CD1c-positive myeloid dendritic cell (primary cell): ENCODE results near the gene SIPA1L2.

ENCODE experiments used
- DNase-seq: peaks from one replicate; pipeline ENCODE4 v3.0.0-alpha.2; 2016; ENCODE audit errors: extremely low spot score

The SIPA1L2 gene

DNA sequence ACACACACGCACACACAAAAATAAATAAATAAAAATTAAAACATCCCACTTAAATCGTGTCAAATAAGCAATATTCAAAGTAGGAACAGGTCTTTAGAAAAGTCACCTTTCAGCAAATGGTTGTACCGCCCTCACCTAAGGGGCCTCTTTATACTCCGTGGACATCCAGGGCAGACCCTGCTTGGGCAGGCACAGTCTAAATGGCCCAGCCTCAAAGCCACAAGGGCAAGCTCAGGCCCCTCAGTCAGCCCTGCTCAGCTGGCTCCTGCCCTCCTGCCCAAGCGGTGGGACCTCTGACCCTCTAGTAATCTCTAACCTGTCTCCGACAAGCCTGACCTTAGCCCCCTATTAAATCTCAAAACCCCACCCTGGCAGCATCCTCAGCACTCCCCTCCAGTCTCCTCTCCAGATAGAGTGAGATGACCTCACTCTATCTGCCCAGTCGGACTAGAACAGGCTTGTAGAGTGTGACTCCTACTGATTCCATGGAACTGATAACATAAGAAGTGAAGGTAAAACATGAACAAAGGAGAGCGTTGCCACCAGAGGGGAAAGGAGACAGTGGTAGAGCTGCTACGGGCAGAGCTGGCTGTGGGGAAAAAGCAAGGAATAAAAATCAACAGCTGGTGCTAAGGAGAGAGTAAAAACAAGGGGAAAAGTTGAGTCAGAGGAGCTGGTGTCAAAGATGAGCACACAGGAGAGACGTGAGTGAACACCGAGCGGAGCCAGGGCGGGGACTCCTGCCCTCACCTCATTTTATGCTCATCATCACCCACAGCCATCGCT is 36.0 kb downstream of the SIPA1L2 start:
- DNase-seq = no peak

DNA sequence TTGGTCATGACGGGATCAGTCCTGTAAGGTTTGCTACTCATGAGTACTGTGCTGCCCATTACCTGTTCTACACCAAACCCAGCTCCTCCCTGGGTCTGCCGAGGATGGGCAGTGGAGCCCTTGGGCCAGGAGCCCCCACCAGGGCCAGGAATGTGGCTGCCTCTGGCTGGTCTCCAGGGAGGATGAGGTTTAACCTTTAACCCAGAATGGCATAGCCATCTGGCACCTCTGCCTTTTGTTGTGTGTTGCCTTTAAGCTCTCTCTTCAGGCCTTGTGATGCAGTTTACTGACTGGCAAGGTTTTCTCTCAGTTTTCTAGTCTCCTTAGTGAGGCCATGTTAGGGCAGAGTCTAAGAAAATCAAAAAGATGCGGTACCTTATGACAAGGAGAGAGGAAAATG is 38.6 kb downstream of the SIPA1L2 start:
- DNase-seq = no peak

DNA sequence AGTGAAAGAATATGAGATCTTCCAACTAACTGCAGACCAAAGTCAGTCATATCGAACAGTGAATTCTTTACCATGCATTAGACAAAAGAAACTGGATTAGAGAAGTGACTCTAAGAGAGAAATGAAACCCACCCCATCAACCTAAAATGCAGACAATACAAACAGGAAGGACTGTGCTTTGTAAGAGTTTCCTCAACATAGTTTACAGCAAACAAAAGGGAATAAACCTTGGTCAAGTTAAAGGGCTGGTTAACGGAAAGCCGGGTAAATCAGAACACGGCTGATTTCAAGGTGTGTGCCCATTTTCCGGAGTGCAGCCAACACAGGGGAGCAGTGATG is 39.2 kb downstream of the SIPA1L2 start:
- DNase-seq = peak; percentile 85

DNA sequence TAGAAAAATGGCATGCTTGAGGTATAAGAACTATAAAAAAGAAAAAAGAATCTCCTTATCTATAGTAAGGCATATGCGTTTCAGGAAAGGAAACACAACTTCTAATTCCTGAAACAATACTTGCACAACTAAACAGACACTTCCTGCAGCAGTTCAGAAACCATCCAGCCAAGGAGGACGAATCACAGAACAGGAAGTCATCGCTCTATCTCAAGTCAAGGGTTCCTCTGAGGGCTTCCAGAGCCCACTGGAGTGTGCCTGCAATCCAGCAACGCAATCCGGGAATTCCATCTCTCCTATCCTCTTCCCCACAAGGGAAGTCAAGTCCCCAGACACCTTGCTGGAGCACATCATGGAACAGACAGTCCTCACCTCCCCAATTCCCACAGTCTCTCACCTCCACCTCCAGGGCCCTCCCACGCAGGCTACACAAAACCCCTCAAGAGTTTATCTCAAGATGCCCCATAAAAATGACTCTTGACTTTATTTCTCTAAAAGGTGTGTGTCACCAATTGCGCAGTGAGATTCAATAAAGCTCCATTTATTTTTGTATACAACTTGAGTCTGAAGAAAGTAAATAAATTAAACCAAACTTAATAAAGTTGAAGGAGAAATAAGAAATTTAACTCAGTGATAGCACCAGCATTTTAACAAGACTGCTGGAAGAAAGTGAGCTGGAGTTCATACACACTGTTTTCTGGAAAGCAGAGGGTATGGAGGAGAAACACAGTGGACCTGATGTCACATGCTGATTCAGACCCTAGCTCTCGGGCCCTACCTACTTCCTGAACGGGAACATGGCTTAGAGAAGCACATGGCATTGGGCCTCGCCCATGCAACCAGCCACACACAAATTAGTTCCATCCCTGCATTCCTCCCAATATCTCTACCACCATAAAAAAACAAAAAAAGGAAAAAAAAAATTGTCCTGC is 39.9 kb downstream of the SIPA1L2 start:
- DNase-seq = peak; percentile 69

DNA sequence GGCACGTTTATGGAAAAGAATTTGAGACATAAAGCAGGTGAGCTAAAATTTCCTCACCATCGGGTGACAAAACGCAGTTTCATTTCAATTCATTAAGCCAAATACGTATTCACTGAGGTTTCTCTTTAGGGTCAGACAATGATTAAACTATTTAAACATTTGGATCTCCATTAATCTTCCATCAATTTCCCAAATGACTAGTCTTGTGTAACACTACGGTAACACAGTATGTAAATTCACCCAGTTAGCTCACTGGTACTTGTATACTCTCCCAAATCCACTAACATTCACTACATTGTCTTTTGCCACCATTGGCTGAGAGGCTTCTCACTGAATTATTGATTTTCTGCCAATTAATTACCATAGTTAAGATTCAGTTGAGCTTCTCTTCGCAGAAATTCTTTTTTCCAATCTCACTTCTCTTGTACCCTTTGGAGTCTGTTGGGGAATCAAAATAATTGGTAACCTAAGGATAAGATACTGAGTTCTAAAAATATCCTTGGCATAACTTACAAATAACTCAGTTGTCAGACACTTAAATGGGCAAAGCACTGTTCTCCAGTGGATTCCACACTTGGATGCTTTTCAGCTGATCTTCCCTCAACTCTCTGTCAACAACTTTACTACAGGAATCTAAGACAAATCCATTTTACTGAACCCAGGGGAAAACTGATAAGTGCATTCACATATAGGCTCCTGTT is 40.7 kb downstream of the SIPA1L2 start:
- DNase-seq = no peak

DNA sequence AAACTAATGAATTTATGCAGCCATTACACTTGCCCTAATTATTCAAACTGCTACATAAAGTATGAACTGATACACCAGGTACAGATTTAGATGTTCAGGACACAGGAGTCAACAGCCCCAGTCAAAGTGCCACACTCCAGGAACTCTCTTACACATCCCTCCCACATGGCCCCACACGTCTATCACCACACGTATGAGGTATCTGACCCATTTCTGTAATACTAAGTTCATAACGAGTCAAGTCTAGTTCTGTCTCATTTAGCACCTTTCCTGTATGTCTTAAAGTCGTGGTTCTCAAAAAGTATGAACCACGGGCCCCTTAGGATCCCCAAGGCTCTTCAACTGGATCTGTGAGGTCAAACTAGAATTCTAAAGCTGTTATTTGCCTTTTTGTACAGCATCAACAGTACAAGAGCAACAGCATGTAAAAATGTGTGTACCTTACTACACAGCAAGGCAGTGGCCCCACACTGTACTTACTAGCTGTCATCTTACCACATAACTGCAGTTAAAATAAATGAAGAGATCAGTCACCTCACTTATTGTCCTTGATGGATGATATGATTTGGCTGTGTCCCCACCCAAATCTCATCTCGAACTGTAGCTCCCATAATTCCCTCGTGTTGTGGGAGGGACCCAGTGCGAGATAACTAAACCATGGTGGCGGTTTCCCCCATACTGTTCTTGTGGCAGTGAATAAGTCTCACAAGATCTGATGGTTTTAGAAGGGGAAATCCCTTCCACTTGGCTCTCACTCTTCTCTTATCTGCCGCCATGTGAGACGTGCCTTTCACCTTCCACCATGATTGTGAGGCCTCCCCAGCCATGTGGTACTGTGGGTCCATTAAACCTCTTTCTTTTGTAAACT is 42.6 kb downstream of the SIPA1L2 start:
- DNase-seq = no peak

DNA sequence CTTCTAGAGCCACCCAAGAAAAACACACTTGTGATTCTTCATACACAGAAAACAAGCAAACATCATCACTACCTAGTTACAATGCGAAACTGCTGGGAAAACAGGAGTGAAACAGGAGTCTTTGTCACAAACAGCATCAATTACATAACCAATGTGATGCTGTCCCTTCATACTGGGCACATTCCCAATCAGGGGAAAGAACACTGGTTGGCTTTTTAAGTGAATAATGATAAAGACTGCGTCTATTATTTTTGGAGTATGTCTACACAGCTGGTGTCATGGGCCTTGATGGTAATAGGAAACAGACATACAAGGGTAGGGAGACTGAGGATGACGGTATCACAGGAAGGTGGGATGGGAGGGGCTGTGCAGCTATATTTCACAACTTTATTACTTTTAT is 43.3 kb downstream of the SIPA1L2 start:
- no peak for DNase-seq

DNA sequence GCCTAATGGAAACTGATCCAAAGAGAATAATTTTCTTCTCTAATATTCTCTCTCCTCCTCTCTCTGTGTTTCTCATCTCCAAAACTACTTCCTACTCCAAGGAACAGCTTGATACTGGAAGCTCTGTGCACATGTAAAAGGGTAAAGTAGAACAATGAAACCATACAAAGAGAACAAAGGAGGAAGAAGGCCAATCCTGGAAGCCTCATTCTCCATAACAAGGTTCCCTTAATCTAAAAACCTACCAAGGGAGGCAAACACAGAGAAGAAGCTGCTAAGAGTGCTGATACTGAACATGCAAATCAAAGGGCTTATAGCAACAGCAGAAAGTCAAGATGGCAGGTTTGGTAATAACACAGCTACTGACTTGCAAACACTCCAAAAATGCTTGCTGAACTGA is 44.4 kb downstream of the SIPA1L2 start:
- no peak for DNase-seq

DNA sequence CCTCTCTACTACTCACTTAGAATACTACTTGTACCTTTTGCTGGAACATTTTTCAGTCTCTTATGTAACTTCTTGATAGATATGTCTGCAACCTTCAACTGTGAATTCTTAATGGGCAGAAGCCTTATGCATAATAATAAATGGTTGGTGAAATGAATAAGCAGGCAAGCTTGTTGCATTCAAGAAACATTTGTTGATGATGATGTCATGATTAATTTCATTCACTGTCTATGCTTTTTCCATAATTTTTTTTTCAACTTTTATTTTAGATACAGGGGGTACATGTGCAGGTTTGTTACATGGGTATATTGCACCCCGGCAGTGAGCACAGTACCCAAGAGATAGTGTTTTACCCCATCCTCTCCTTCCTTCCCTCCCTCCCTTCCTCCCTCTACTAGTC is 48.0 kb downstream of the SIPA1L2 start:
- no peak for DNase-seq
